Stomach smooth muscle (tissue), 2 donors: ENCODE measurements around the gene THBS4.

Experiments
- H3K27ac ChIP-seq: one replicate; pipeline ENCODE4 v1.7.0; 2013; ENCODE audit warnings: mild to moderate bottlenecking, low read length, inconsistent platforms
- H3K27me3 ChIP-seq, 2 donors: one replicate each; pipeline ENCODE4 v1.7.0; 2013; ENCODE audit warnings: low read length in 2 of 2; ENCODE audit not compliant: insufficient read depth in 2 of 2, control insufficient read depth in 1 of 2
- H3K36me3 ChIP-seq, 2 donors: one replicate each; pipeline ENCODE4 v1.7.0; 2013; ENCODE audit warnings: low read length in 2 of 2; ENCODE audit not compliant: control insufficient read depth in 2 of 2, insufficient read depth in 2 of 2
- H3K4me1 ChIP-seq: one replicate; pipeline ENCODE4 v1.7.0; 2013; ENCODE audit warnings: low read length; ENCODE audit not compliant: control insufficient read depth, insufficient read depth
- H3K4me3 ChIP-seq, 2 donors: one replicate each; pipeline ENCODE4 v1.7.0; 2013; ENCODE audit warnings: low read length in 2 of 2
- H3K9ac ChIP-seq, 2 donors: one replicate each; pipeline ENCODE4 v1.7.0; 2013; ENCODE audit warnings: low read length in 2 of 2, mild to moderate bottlenecking in 1 of 2
- H3K9me3 ChIP-seq, 2 donors: one replicate each; pipeline ENCODE4 v1.7.0; 2013; ENCODE audit warnings: low read length in 2 of 2; ENCODE audit not compliant: control insufficient read depth in 2 of 2
- donor health status: healthy.
- donor health status: Pancreatic carcinoma.

THBS4 gene

GRCh38 chr5:80043187-80043586, 8.0 kb downstream of the THBS4 start:
- Histone ChIP-seq H3K27me3 (no peaks in the 10 kb centered on the region), H3K4me1 (no peaks in the 10 kb centered on the region), H3K27ac (no peak overlapping the region), H3K9me3 (no peaks in the 10 kb centered on the region), H3K36me3 (no peaks in the 10 kb centered on the region), H3K9ac (no peak overlapping the region), H3K4me3 (no peak overlapping the region)

- no peaks in the 10 kb centered on the region for H3K27me3 ChIP-seq
- no peaks in the 10 kb centered on the region for H3K4me1 ChIP-seq
- no peak overlapping the region for H3K27ac ChIP-seq
- no peaks in the 10 kb centered on the region for H3K9me3 ChIP-seq
- H3K9ac ChIP-seq, result no peak overlapping the region
- no peaks in the 10 kb centered on the region for H3K36me3 ChIP-seq
- H3K4me3 ChIP-seq, result no peak overlapping the region
These were observed 13.1 kb downstream of the THBS4 start for GRCh38 chr5:80048084-80048780.

- no peaks in the 10 kb centered on the region for H3K27me3 ChIP-seq
- H3K4me3 ChIP-seq, result no peak overlapping the region
- no peak overlapping the region for H3K27ac ChIP-seq
- H3K36me3 ChIP-seq, result no peaks in the 10 kb centered on the region
- H3K9ac ChIP-seq, result no peak overlapping the region
- H3K4me1 ChIP-seq, result no peaks in the 10 kb centered on the region
- H3K9me3 ChIP-seq, result no peaks in the 10 kb centered on the region
These were observed 17.3 kb downstream of the THBS4 start for GRCh38 chr5:80052464-80052863.

- Histone ChIP-seq H3K36me3 (no peaks in the 10 kb centered on the region), H3K9me3 (no peaks in the 10 kb centered on the region), H3K9ac (no peak overlapping the region), H3K27me3 (no peaks in the 10 kb centered on the region), H3K4me1 (no peaks in the 10 kb centered on the region), H3K27ac (no peak overlapping the region), H3K4me3 (no peak overlapping the region)
These were observed 19.5 kb downstream of the THBS4 start for GRCh38 chr5:80054682-80055081.

- no peak overlapping the region for H3K27ac ChIP-seq
- H3K9ac ChIP-seq, result no peak overlapping the region
These were observed 20.5 kb downstream of the THBS4 start for GRCh38 chr5:80055491-80056170.

GRCh38 chr5:80057099-80057498, 22.0 kb downstream of the THBS4 start:
- Histone ChIP-seq H3K27me3 (no peaks in the 10 kb centered on the region), H3K9ac (no peak overlapping the region), H3K4me3 (no peak overlapping the region), H3K36me3 (no peaks in the 10 kb centered on the region), H3K4me1 (no peaks in the 10 kb centered on the region), H3K27ac (no peak overlapping the region), H3K9me3 (no peaks in the 10 kb centered on the region)

More at GRCh38 chr5:80055491-80056170, 20.5 kb downstream of the THBS4 start:
- Histone ChIP-seq H3K9me3 (no peaks in the 10 kb centered on the region), H3K4me3 (no peak overlapping the region), H3K4me1 (no peaks in the 10 kb centered on the region), H3K27me3 (no peaks in the 10 kb centered on the region), H3K36me3 (no peaks in the 10 kb centered on the region)

GRCh38 chr5:80057921-80058320, 22.8 kb downstream of the THBS4 start:
- no peak overlapping the region for H3K9ac ChIP-seq
- H3K9me3 ChIP-seq, result no peaks in the 10 kb centered on the region
- H3K36me3 ChIP-seq, result no peaks in the 10 kb centered on the region
- no peaks in the 10 kb centered on the region for H3K27me3 ChIP-seq
- no peak overlapping the region for H3K4me3 ChIP-seq
- H3K27ac ChIP-seq, result no peak overlapping the region
- H3K4me1 ChIP-seq, result no peaks in the 10 kb centered on the region

- Histone ChIP-seq H3K9me3 (no peaks in the 10 kb centered on the region), H3K36me3 (no peaks in the 10 kb centered on the region), H3K4me1 (no peaks in the 10 kb centered on the region), H3K27me3 (no peaks in the 10 kb centered on the region), H3K9ac (no peak overlapping the region), H3K27ac (no peak overlapping the region), H3K4me3 (no peak overlapping the region)
These were observed 24.3 kb downstream of the THBS4 start for GRCh38 chr5:80059354-80059980.

- H3K9me3 ChIP-seq, result no peaks in the 10 kb centered on the region
- no peaks in the 10 kb centered on the region for H3K36me3 ChIP-seq
- H3K4me1 ChIP-seq, result no peaks in the 10 kb centered on the region
- H3K27me3 ChIP-seq, result no peaks in the 10 kb centered on the region
- H3K27ac ChIP-seq, result no peak overlapping the region
- no peak overlapping the region for H3K4me3 ChIP-seq
- H3K9ac ChIP-seq, result no peak overlapping the region
These were observed 25.8 kb downstream of the THBS4 start for GRCh38 chr5:80060966-80061365.

GRCh38 chr5:80061547-80061946, 26.4 kb downstream of the THBS4 start:
- H3K27ac ChIP-seq, result no peak overlapping the region
- H3K9me3 ChIP-seq, result no peaks in the 10 kb centered on the region
- H3K4me3 ChIP-seq, result no peak overlapping the region
- no peaks in the 10 kb centered on the region for H3K36me3 ChIP-seq
- no peaks in the 10 kb centered on the region for H3K4me1 ChIP-seq
- H3K27me3 ChIP-seq, result no peaks in the 10 kb centered on the region
- no peak overlapping the region for H3K9ac ChIP-seq

- no peaks in the 10 kb centered on the region for H3K9me3 ChIP-seq
- no peaks in the 10 kb centered on the region for H3K27me3 ChIP-seq
- H3K36me3 ChIP-seq, result no peaks in the 10 kb centered on the region
- H3K4me1 ChIP-seq, result no peaks in the 10 kb centered on the region
- H3K9ac ChIP-seq, result no peak overlapping the region
- no peak overlapping the region for H3K4me3 ChIP-seq
- H3K27ac ChIP-seq, result no peak overlapping the region
These were observed 29.0 kb downstream of the THBS4 start for GRCh38 chr5:80064124-80064523.
